Suprapubic skin (tissue), 4 donors: Measurements from ENCODE around the gene DTD1.

ENCODE experiments used
- CTCF ChIP-seq, 2 donors: fragments of 200-600 bp in 1 of 2; fragments of 450-650 bp in 1 of 2; sonication (generic) in 1 of 2; IDR thresholded peaks; one replicate each; pipeline ENCODE4 v1.5.1; 2016 to 2019; ENCODE audit warnings: antibody characterized with exemption in 2 of 2, mild to moderate bottlenecking in 1 of 2, moderate library complexity in 1 of 2
- POLR2A ChIP-seq, 2 donors: fragments of 450-650 bp; IDR thresholded peaks; one replicate each; pipeline ENCODE4 v1.6.1; 2017; ENCODE audit warnings: antibody characterized with exemption in 2 of 2, mild to moderate bottlenecking in 2 of 2, moderate library complexity in 2 of 2
- POLR2AphosphoS5 ChIP-seq, 3 donors: sonication (generic); formaldehyde crosslinking; IDR thresholded peaks; one replicate each; pipeline ENCODE4 v1.6.1; 2017; ENCODE audit warnings: antibody characterized with exemption in 3 of 3

- TF ChIP-seq CTCF (IDR thresholded peaks at IDR 0.05) (no peak), POLR2A (IDR thresholded peaks at IDR 0.05) (no peak), POLR2AphosphoS5 (IDR thresholded peaks at IDR 0.05) (no peak)
Observed at GRCh38 chr20:18613553-18613952, 25.7 kb downstream of the DTD1 start.
